HL-60 (cell line): ENCODE data around the gene GPR153.

ENCODE experiments used
- POLR2AphosphoS5 ChIP-seq: IDR thresholded peaks from 2 replicates; pipeline ENCODE4 v1.6.1; 2012; ENCODE audit warnings: low read depth
- TF ChIP-seq, protein P1 (sequence below): IDR thresholded peaks from one replicate; pipeline ENCODE4 v1.5.1; 2011; ENCODE audit warnings: low read length, control low read depth, inconsistent platforms; ENCODE audit not compliant: insufficient read depth

DNA sequence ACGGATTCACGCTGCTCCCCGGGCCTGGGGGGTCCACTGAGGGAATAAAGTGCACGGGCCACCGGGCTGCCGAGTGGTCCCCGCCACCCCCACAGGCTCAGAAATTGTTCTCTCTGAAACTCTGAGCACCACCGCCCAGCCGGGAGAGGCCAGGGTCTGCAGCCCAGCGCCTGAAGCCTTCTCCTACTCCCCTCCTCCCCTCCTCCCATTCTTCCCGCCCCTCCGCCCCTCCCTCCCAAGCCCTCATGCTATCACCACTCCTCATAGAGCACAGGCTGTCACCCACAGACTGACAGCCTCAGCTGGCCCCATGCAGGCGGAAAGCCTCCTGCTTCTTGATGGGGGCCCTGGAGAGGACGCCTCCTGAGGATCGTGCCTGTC, 707 bp upstream of the GPR153 start:
- TF ChIP-seq, protein P1, sequence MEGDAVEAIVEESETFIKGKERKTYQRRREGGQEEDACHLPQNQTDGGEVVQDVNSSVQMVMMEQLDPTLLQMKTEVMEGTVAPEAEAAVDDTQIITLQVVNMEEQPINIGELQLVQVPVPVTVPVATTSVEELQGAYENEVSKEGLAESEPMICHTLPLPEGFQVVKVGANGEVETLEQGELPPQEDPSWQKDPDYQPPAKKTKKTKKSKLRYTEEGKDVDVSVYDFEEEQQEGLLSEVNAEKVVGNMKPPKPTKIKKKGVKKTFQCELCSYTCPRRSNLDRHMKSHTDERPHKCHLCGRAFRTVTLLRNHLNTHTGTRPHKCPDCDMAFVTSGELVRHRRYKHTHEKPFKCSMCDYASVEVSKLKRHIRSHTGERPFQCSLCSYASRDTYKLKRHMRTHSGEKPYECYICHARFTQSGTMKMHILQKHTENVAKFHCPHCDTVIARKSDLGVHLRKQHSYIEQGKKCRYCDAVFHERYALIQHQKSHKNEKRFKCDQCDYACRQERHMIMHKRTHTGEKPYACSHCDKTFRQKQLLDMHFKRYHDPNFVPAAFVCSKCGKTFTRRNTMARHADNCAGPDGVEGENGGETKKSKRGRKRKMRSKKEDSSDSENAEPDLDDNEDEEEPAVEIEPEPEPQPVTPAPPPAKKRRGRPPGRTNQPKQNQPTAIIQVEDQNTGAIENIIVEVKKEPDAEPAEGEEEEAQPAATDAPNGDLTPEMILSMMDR: no peak
- no peak for TF ChIP-seq POLR2AphosphoS5
